GM21515 (cell line): ENCODE results near the gene EGFL8.
"Not testable (repeated sequence)": the region's sequence is repeated elsewhere in the genome, so short reads cannot be mapped to it uniquely, and the experiment has no call there.

Source experiments
- ATAC-seq: cut with Tn5 transposase; IDR thresholded peaks from one replicate; pipeline ENCODE4 v1.9.1; 2021; ENCODE audit not compliant: unreplicated experiment

EGFL8 gene

GRCh38 chr6:32194825-32195651 lies 30.6 kb downstream of the EGFL8 start:
- no peak for ATAC-seq

GRCh38 chr6:32195652-32195901 lies 31.2 kb downstream of the EGFL8 start:
- peak; percentile 70 for ATAC-seq

- ATAC-seq, result peak; percentile 69
Measured at GRCh38 chr6:32195902-32196681, 31.7 kb downstream of the EGFL8 start.

- ATAC-seq, result no peak
Measured at GRCh38 chr6:32196682-32197616, 32.6 kb downstream of the EGFL8 start.

GRCh38 chr6:32198345-32198696 lies 33.9 kb downstream of the EGFL8 start:
- no peak for ATAC-seq

- no peak for ATAC-seq
Measured at GRCh38 chr6:32198866-32199265, 34.5 kb downstream of the EGFL8 start.

GRCh38 chr6:32200711-32201475 lies 36.5 kb downstream of the EGFL8 start:
- ATAC-seq, result no peak

- ATAC-seq, result no peak
Measured at GRCh38 chr6:32202186-32202585, 37.8 kb downstream of the EGFL8 start.

GRCh38 chr6:32203426-32204267 lies 39.3 kb downstream of the EGFL8 start:
- no peak for ATAC-seq

GRCh38 chr6:32204268-32204715 lies 39.9 kb downstream of the EGFL8 start:
- no peak for ATAC-seq

GRCh38 chr6:32208996-32209395 lies 44.6 kb downstream of the EGFL8 start:
- no peak for ATAC-seq

- ATAC-seq, result no peak
Measured at GRCh38 chr6:32210191-32210601, 45.8 kb downstream of the EGFL8 start.

GRCh38 chr6:32211432-32211831 lies 47.0 kb downstream of the EGFL8 start:
- ATAC-seq, result not testable (repeated sequence)

- no peak for ATAC-seq
Measured at GRCh38 chr6:32212076-32212760, 47.8 kb downstream of the EGFL8 start.

GRCh38 chr6:32213649-32214048 lies 49.3 kb downstream of the EGFL8 start:
- ATAC-seq, result no peak

- ATAC-seq, result no peak
Measured at GRCh38 chr6:32214126-32214525, 49.7 kb downstream of the EGFL8 start.

- ATAC-seq, result no peak
Measured at GRCh38 chr6:32215617-32216016, 51.2 kb downstream of the EGFL8 start.

GRCh38 chr6:32216285-32216684 lies 51.9 kb downstream of the EGFL8 start:
- no peak for ATAC-seq

GRCh38 chr6:32216998-32217397 lies 52.6 kb downstream of the EGFL8 start:
- no peak for ATAC-seq
